Keratinocyte (primary cell): ENCODE data around the gene FANCC. TPM values are rescaled to one million over a fixed set of nuclear protein-coding genes. Genes with fewer than 3 reads are reported as not detected.

ENCODE experiments used
- DNase-seq: peaks from one replicate; pipeline ENCODE4 v3.0.0-alpha.2; 2011; ENCODE audit warnings: low read depth, missing footprints, low spot score
- FAIRE-seq: peaks from 2 replicates; lab custom pipeline; 2011; peaks lifted over from hg19 to GRCh38; lab: Jason Lieb, UNC
- H2AFZ ChIP-seq: 2 replicates; pipeline ENCODE4 v1.6.0; 2012; ENCODE audit warnings: low read length, control low read depth, inconsistent platforms; ENCODE audit not compliant: control insufficient read depth
- H3K27ac ChIP-seq: 2 replicates; pipeline ENCODE4 v1.5.1; 2011; ENCODE audit warnings: low read length; ENCODE audit not compliant: control insufficient read depth, insufficient read depth
- H3K27me3 ChIP-seq: 3 replicates; pipeline ENCODE4 v1.6.0; 2011; ENCODE audit warnings: low read length; ENCODE audit not compliant: control insufficient read depth, insufficient read depth; ENCODE audit errors: extremely low read depth
- H3K36me3 ChIP-seq, 2 experiments: 2 replicates in 1 of 2; 3 replicates in 1 of 2; pipeline ENCODE4 v1.5.1; 2011; ENCODE audit warnings: low read length in 2 of 2, mild to moderate bottlenecking in 1 of 2; ENCODE audit not compliant: control insufficient read depth in 2 of 2, insufficient read depth in 2 of 2; ENCODE audit errors: extremely low read depth in 1 of 2
- H3K4me1 ChIP-seq: 3 replicates; pipeline ENCODE4 v1.5.1; 2011; ENCODE audit warnings: low read length; ENCODE audit not compliant: control insufficient read depth, insufficient read depth; ENCODE audit errors: extremely low read depth
- H3K4me2 ChIP-seq: 3 replicates; pipeline ENCODE4 v1.6.0; 2011; ENCODE audit warnings: low read depth, low read length; ENCODE audit not compliant: control insufficient read depth, insufficient read depth; ENCODE audit errors: extremely low read depth
- H3K4me3 ChIP-seq, 3 experiments: fragments of 200-600 bp in 1 of 3; sonication (generic) in 1 of 3; 2 replicates in 2 of 3; 3 replicates in 1 of 3; pipeline ENCODE4 v1.5.1; 2011 to 2016; ENCODE audit warnings: low read length in 3 of 3, mild to moderate bottlenecking in 3 of 3, control low read depth in 2 of 3, inconsistent platforms in 1 of 3, low read depth in 1 of 3, mixed read lengths in 1 of 3, mixed run types in 1 of 3, moderate library complexity in 1 of 3; ENCODE audit not compliant: control insufficient read depth in 2 of 3, insufficient read depth in 2 of 3; ENCODE audit errors: extremely low read depth in 1 of 3
- H3K79me2 ChIP-seq: 2 replicates; pipeline ENCODE4 v1.6.0; 2012; ENCODE audit warnings: low read length; ENCODE audit not compliant: control insufficient read depth, insufficient read depth
- H3K9ac ChIP-seq: 3 replicates; pipeline ENCODE4 v1.6.0; 2011; ENCODE audit warnings: low read length; ENCODE audit not compliant: control insufficient read depth, insufficient read depth; ENCODE audit errors: extremely low read depth
- H3K9me1 ChIP-seq: 3 replicates; pipeline ENCODE4 v1.6.0; 2011; ENCODE audit warnings: low read length; ENCODE audit not compliant: control insufficient read depth, insufficient read depth; ENCODE audit errors: extremely low read depth
- H3K9me3 ChIP-seq: 2 replicates; pipeline ENCODE4 v1.5.1; 2012; ENCODE audit warnings: low read depth, low read length; ENCODE audit not compliant: control insufficient read depth
- H4K20me1 ChIP-seq: 3 replicates; pipeline ENCODE4 v1.6.0; 2011; ENCODE audit warnings: low read length; ENCODE audit not compliant: control insufficient read depth, insufficient read depth; ENCODE audit errors: extremely low read depth
- CTCF ChIP-seq, 3 experiments: IDR thresholded peaks in 1 of 3; conservative IDR thresholded peaks in 1 of 3; optimal IDR thresholded peaks in 1 of 3; 2 replicates in 2 of 3; 3 replicates in 1 of 3; pipeline versions ENCODE3 to v1.5.1; 2011; ENCODE audit warnings: low read length in 3 of 3, mild to moderate bottlenecking in 3 of 3, moderate library complexity in 2 of 3, control low read depth in 1 of 3, inconsistent platforms in 1 of 3; ENCODE audit not compliant: insufficient read depth in 2 of 3; ENCODE audit errors: extremely low read depth in 1 of 3
- EZH2 ChIP-seq: IDR thresholded peaks from one replicate; pipeline ENCODE4 v1.6.1; 2012; ENCODE audit warnings: inconsistent platforms, mild to moderate bottlenecking, low read length, moderate library complexity
- dilution Hi-C: fragments of 300-500 bp; cut with MboI; formaldehyde crosslinking; loops from one replicate; pipeline ENCODE4 v1.7.0; 2020; ENCODE audit warnings: low sequenced_read_pairs; ENCODE audit not compliant: extremely low pct_ligation_motif_present
- polyA plus RNA-seq, 5 experiments: library from polyadenylated mRNA; depleted of rRNA in 3 of 5; stranded (reverse) in 3 of 5; stranded (forward) in 1 of 5; unstranded in 1 of 5; fragments of >200 nt; gene quantifications; 1 replicate in 1 of 5; 2 replicates in 3 of 5; 3 replicates in 1 of 5; pipeline versions ENCODE4 v1.2.1 to v1.2.3, GENCODE V29; 2011 to 2012; ENCODE audit warnings: missing spikeins in 2 of 5, low read depth in 1 of 5, low replicate concordance in 1 of 5

FANCC gene
- polyA plus RNA-seq, 1 donor (not counting 4 experiments of a cell fraction or from before 2014, with no cell fraction given) = 8.3 TPM

GRCh38 chr9:95127249-95128176 lies 190.0 kb downstream of the FANCC start:
- no peak overlapping the region for H3K27ac ChIP-seq
- H3K4me2 ChIP-seq = peak overlapping the region; percentile 73
- no peaks in the 10 kb centered on the region for H3K79me2 ChIP-seq
- dilution Hi-C loops = no loop called here
- TF ChIP-seq CTCF (optimal IDR thresholded peaks at IDR 0.05 in 1 of 3, IDR thresholded peaks at IDR 0.05 in 1 of 3, conservative IDR thresholded peaks at IDR 0.05 in 1 of 3; ENCODE audit: extremely low read depth in 1 of 3, insufficient read depth in 2 of 3, low read length in 3 of 3) (peak; percentile 90 to 99 (median 98)), EZH2 (no peak)
- DNase-seq = no peak
- no peaks in the 10 kb centered on the region for H3K36me3 ChIP-seq
- peaks cover 16% of the 10 kb centered on the region for H3K4me1 ChIP-seq
- peak; percentile 9 for FAIRE-seq
- no peaks in the 10 kb centered on the region for H3K9me1 ChIP-seq
- peak overlapping the region in 1 of 3 experiments; percentile 32 for H3K4me3 ChIP-seq
- no peaks in the 10 kb centered on the region for H3K9me3 ChIP-seq
- H4K20me1 ChIP-seq = no peaks in the 10 kb centered on the region
- peak overlapping the region; percentile 12 for H3K9ac ChIP-seq
- peak overlapping the region; percentile 24 for H2AFZ ChIP-seq
- no peaks in the 10 kb centered on the region for H3K27me3 ChIP-seq

- Histone ChIP-seq H3K27me3 (no peaks in the 10 kb centered on the region), H3K9ac (no peak overlapping the region), H3K27ac (no peak overlapping the region), H2AFZ (no peak overlapping the region), H3K79me2 (no peaks in the 10 kb centered on the region), H3K4me2 (no peak overlapping the region), H3K4me1 (peaks cover 16% of the 10 kb centered on the region), H3K36me3 (no peaks in the 10 kb centered on the region), H3K4me3 (no peak overlapping the region), H4K20me1 (no peaks in the 10 kb centered on the region), H3K9me1 (no peaks in the 10 kb centered on the region), H3K9me3 (no peaks in the 10 kb centered on the region)
- dilution Hi-C loops = no loop called here
- DNase-seq (no peak), FAIRE-seq (no peak)
- TF ChIP-seq CTCF (optimal IDR thresholded peaks at IDR 0.05 in 1 of 3, IDR thresholded peaks at IDR 0.05 in 1 of 3, conservative IDR thresholded peaks at IDR 0.05 in 1 of 3; ENCODE audit: extremely low read depth in 1 of 3, insufficient read depth in 2 of 3, low read length in 3 of 3) (no peak), EZH2 (no peak)
These were observed 190.8 kb downstream of the FANCC start for GRCh38 chr9:95126739-95127138.
